ENCODE data around the gene SHFL.

The SHFL gene

GRCh38 chr19:10036601-10037071 is 49.5 kb upstream of the SHFL start:
- TF ChIP-seq ZNF157 (tag by site-specific recombination; IDR thresholded peaks at IDR 0.05) (no peak), MEIS1 (CRISPR knock-in tag; IDR thresholded peaks at IDR 0.05; ENCODE audit: borderline replicate concordance) (no peak), ZNF701 (tag by site-specific recombination; IDR thresholded peaks at IDR 0.05) (no peak), RBAK (tag by site-specific recombination; IDR thresholded peaks at IDR 0.05) (no peak), ZFP37 (tag by site-specific recombination; IDR thresholded peaks at IDR 0.05) (no peak), ZSCAN23 (tag by site-specific recombination; IDR thresholded peaks at IDR 0.05) (no peak)
- H3K9me3 ChIP-seq (ENCODE audit: control insufficient read depth, insufficient read depth, low read depth, low read length): no peaks in the 10 kb centered on the region
- no peak overlapping the region for H3K4me3 ChIP-seq (ENCODE audit: low read depth, low read length)
- ChIA-PET CTCF (interaction anchor here (0.6 to 2.3 kb wide), 2 partner anchors 9 to 213 kb away, joined by 3 to 11 read pairs; no protein-coding TSS in a partner anchor), POLR2A (no interaction called here)
- no peaks in the 10 kb centered on the region for H3K4me1 ChIP-seq (ENCODE audit: control insufficient read depth, insufficient read depth, low read length)
- H3K27ac ChIP-seq (ENCODE audit: extremely low read depth, low read depth, low read length): no peak overlapping the region
- H3K36me3 ChIP-seq (ENCODE audit: control insufficient read depth in 2 of 2, insufficient read depth in 1 of 2, low read length in 2 of 2): no peaks in the 10 kb centered on the region

GRCh38 chr19:10037367-10037766 is 48.8 kb upstream of the SHFL start:
- no peaks in the 10 kb centered on the region for H3K9me3 ChIP-seq (ENCODE audit: control insufficient read depth, insufficient read depth, low read depth, low read length)
- POLR2A ChIA-PET: no interaction called here
- CTCF ChIA-PET: interaction anchor here (2.3 kb wide), 1 partner anchor 10 kb away, joined by 11 read pairs; no protein-coding TSS in a partner anchor

More at GRCh38 chr19:10037367-10037766, 48.8 kb upstream of the SHFL start:
- TF ChIP-seq ZSCAN18 (tag by site-specific recombination; IDR thresholded peaks at IDR 0.05) (no peak), PRDM6 (tag by site-specific recombination; IDR thresholded peaks at IDR 0.05) (no peak), ZBTB7A (tag by site-specific recombination; IDR thresholded peaks at IDR 0.05; ENCODE audit: low read depth) (no peak), PRDM10 (tag by site-specific recombination; IDR thresholded peaks at IDR 0.05) (no peak), ZNF544 (tag by site-specific recombination; IDR thresholded peaks at IDR 0.05) (no peak), KLF8 (tag by site-specific recombination; IDR thresholded peaks at IDR 0.05) (no peak), ZNF658 (tag by site-specific recombination; IDR thresholded peaks at IDR 0.05) (no peak), ZNF488 (tag by site-specific recombination; IDR thresholded peaks at IDR 0.05) (no peak), ZNF645 (tag by site-specific recombination; IDR thresholded peaks at IDR 0.05) (no peak), MYNN (tag by site-specific recombination; IDR thresholded peaks at IDR 0.05; ENCODE audit: borderline replicate concordance) (no peak), ZFP69B (tag by site-specific recombination; IDR thresholded peaks at IDR 0.05) (no peak), ZNF777 (tag by site-specific recombination; IDR thresholded peaks at IDR 0.05; ENCODE audit: borderline replicate concordance) (no peak), ZNF555 (tag by site-specific recombination; conservative IDR thresholded peaks at IDR 0.05) (no peak)
- Histone ChIP-seq H3K4me1 (ENCODE audit: control insufficient read depth, insufficient read depth, low read length) (no peaks in the 10 kb centered on the region), H3K36me3 (ENCODE audit: control insufficient read depth in 2 of 2, insufficient read depth in 1 of 2, low read length in 2 of 2) (no peaks in the 10 kb centered on the region), H3K27ac (ENCODE audit: extremely low read depth, low read depth, low read length) (no peak overlapping the region), H3K4me3 (ENCODE audit: low read depth, low read length) (no peak overlapping the region)

Measured in HEK293 (cell line).